Measurements from ENCODE around the gene RACGAP1. TPM values are rescaled to one million over a fixed set of nuclear protein-coding genes. Genes with fewer than 3 reads are reported as not detected.

RACGAP1 gene
- total RNA-seq, 1 donor from 2014 or later = 42.1 TPM

DNA sequence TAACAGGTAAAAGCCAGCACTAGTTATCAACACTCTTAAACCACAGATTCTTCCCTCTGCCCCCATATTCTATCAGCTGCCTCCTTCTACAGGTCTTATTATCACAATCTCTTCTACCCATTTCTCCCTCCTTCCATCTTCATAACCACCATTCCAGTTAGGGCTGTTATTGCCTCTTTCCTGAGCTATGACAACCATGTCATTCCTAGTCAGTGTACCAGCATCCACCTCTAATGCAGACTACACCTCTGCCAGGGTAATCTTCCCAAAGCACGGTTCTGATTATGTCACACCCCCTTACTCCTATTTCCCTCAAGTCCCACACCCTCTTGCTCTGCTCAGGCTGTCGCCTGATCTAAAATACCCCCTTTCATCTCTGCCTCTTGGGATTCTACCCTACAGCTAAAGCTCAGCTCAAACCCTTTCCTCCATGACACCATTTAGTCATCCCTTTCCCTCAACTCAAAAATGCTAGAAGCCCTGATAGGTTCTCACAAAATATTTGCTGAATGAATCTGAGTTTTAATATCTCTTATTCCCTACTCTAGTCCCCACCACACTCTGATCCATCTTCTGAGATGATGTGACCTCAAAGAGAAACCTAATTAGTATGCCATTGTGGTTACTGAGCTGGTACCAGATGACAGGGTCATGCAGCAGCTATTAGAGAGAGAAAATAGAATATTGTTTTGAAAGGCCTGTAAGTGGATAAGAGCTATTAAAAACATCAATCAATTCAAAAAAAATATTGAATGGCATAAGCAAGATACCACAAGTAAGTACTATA, 11.7 kb downstream of the RACGAP1 start:
- Mint-ChIP-seq H3K27ac (no peak overlapping the region), H3K27me3 (no peaks in the 10 kb centered on the region), H3K4me3 (ENCODE audit: low read depth) (no peak overlapping the region), H3K9me3 (ENCODE audit: low read depth) (no peaks in the 10 kb centered on the region), H3K4me1 (ENCODE audit: low read depth) (peaks cover 3% of the 10 kb centered on the region), H3K36me3 (ENCODE audit: insufficient read depth) (peaks cover 7% of the 10 kb centered on the region)
- TF ChIP-seq, protein P1, sequence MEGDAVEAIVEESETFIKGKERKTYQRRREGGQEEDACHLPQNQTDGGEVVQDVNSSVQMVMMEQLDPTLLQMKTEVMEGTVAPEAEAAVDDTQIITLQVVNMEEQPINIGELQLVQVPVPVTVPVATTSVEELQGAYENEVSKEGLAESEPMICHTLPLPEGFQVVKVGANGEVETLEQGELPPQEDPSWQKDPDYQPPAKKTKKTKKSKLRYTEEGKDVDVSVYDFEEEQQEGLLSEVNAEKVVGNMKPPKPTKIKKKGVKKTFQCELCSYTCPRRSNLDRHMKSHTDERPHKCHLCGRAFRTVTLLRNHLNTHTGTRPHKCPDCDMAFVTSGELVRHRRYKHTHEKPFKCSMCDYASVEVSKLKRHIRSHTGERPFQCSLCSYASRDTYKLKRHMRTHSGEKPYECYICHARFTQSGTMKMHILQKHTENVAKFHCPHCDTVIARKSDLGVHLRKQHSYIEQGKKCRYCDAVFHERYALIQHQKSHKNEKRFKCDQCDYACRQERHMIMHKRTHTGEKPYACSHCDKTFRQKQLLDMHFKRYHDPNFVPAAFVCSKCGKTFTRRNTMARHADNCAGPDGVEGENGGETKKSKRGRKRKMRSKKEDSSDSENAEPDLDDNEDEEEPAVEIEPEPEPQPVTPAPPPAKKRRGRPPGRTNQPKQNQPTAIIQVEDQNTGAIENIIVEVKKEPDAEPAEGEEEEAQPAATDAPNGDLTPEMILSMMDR (IDR thresholded peaks at IDR 0.05; ENCODE audit: unreplicated experiment) = no peak
- no peak for DNase-seq (ENCODE audit: low spot score, unreplicated experiment)

DNA sequence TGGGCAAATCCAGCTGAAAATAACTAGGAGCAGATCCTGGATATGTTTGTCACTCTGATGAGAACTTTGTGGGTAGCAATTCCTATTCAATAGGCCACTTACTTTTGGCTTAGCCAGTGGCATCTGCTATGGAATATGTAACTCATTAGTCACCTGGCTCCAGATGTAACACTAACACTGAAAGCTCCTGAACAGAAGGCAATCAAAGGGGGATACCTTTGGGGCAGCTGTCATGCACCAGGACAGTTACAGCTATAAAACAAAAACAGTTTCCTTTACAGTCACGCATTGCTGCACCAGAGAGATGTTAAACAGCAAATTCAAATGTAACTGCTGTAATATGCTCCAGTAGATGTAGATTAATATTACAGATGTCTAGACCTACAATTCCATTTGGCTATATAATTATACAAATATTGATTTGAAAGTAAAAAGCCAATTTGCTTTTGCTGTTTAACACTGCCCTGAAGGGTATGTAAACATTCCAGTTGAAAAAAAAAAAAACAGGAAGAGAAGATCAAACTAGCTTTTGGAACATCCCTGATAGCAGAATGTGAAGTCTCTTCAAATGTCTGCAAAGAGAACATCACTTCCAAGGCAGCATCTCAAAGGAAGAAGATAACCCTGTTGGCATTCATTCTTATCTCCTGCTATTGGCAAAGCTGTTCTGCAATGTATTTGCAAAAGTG, 18.4 kb downstream of the RACGAP1 start:
- H3K4me3 Mint-ChIP-seq (ENCODE audit: low read depth) = no peak overlapping the region

GRCh38 chr12:50006280-50006679, 19.0 kb downstream of the RACGAP1 start:
- DNase-seq (ENCODE audit: low spot score, unreplicated experiment) = no peak
- Mint-ChIP-seq H3K4me1 (ENCODE audit: low read depth) (no peaks in the 10 kb centered on the region), H3K4me3 (ENCODE audit: low read depth) (no peak overlapping the region), H3K9me3 (ENCODE audit: low read depth) (no peaks in the 10 kb centered on the region), H3K27ac (no peak overlapping the region), H3K36me3 (ENCODE audit: insufficient read depth) (peaks cover 5% of the 10 kb centered on the region), H3K27me3 (no peaks in the 10 kb centered on the region)
- TF ChIP-seq, protein P1 (IDR thresholded peaks at IDR 0.05; ENCODE audit: unreplicated experiment) = no peak

More for the DNA sequence above, 18.4 kb downstream of the RACGAP1 start:
- TF ChIP-seq, protein P1 (IDR thresholded peaks at IDR 0.05; ENCODE audit: unreplicated experiment) = no peak
- H3K27me3 Mint-ChIP-seq = no peaks in the 10 kb centered on the region
- H3K27ac Mint-ChIP-seq = no peak overlapping the region
- DNase-seq (ENCODE audit: low spot score, unreplicated experiment) = no peak
- H3K9me3 Mint-ChIP-seq (ENCODE audit: low read depth) = no peaks in the 10 kb centered on the region
- no peaks in the 10 kb centered on the region for H3K4me1 Mint-ChIP-seq (ENCODE audit: low read depth)
- H3K36me3 Mint-ChIP-seq (ENCODE audit: insufficient read depth) = peaks cover 4% of the 10 kb centered on the region

DNA sequence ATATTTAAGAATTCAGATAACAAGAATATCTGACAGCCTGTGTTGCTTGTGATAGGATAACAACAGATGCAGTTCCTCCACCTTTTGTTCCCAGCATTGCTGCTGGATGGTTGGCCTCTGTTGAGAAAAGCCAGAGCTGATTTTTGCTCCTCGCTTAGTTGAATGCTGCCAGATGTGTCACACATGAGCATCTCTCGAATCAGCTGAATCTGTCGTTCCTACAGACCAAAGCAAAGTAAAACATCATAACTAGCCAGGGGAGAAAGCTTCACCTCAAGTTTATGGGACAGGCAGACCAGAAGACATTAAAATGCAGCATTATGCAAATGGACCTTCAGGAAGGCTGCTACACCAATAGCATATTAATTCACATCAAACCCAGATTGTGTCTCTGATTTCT, 20.1 kb downstream of the RACGAP1 start:
- TF ChIP-seq, protein P1 (IDR thresholded peaks at IDR 0.05; ENCODE audit: unreplicated experiment) = no peak
- no peak overlapping the region for H3K27ac Mint-ChIP-seq
- no peaks in the 10 kb centered on the region for H3K27me3 Mint-ChIP-seq
- DNase-seq (ENCODE audit: low spot score, unreplicated experiment) = no peak
- no peaks in the 10 kb centered on the region for H3K9me3 Mint-ChIP-seq (ENCODE audit: low read depth)
- peaks cover 10% of the 10 kb centered on the region for H3K36me3 Mint-ChIP-seq (ENCODE audit: insufficient read depth)
- H3K4me3 Mint-ChIP-seq (ENCODE audit: low read depth) = no peak overlapping the region
- H3K4me1 Mint-ChIP-seq (ENCODE audit: low read depth) = no peaks in the 10 kb centered on the region

DNA sequence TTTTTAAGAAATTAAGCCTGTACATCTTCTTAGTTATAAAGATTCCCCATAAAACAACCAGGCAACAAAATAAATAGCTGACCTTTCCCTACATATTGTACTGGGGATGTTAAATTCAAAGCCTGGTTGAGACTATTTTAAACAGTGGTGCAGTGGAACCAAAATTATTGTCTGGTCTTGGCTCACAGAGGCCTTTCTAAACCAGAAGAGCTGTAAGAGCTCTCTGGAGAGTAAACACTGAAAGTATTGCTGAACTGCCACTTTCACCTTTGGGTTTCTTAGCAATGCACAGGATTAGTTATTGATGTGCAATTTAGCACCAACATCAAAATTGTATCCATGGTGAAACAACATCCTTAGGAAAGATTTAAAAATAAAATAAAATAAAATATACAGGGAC, 20.6 kb downstream of the RACGAP1 start:
- H3K4me1 Mint-ChIP-seq (ENCODE audit: low read depth) = no peaks in the 10 kb centered on the region
- no peak overlapping the region for H3K27ac Mint-ChIP-seq
- H3K36me3 Mint-ChIP-seq (ENCODE audit: insufficient read depth) = peaks cover 9% of the 10 kb centered on the region
- no peak for DNase-seq (ENCODE audit: low spot score, unreplicated experiment)
- H3K9me3 Mint-ChIP-seq (ENCODE audit: low read depth) = no peaks in the 10 kb centered on the region
- TF ChIP-seq, protein P1 (IDR thresholded peaks at IDR 0.05; ENCODE audit: unreplicated experiment) = no peak
- H3K4me3 Mint-ChIP-seq (ENCODE audit: low read depth) = no peak overlapping the region
- H3K27me3 Mint-ChIP-seq = no peaks in the 10 kb centered on the region

Measured in progenitor cell of endocrine pancreas (in vitro differentiated cells).